GM12892 (cell line): ENCODE data around the gene NDUFA1. TPM values are rescaled to one million over a fixed set of nuclear protein-coding genes. Genes with fewer than 3 reads are reported as not detected.
"Not testable (repeated sequence)": the region's sequence is repeated elsewhere in the genome, so short reads cannot be mapped to it uniquely, and the experiment has no call there.

Experiments used
- DNase-seq: peaks from one replicate; pipeline ENCODE4 v3.0.0; 2011; ENCODE audit not compliant: insufficient read length
- FAIRE-seq: peaks from 2 replicates; lab custom pipeline; 2011; peaks lifted over from hg19 to GRCh38; lab: Jason Lieb, UNC
- POLR2A ChIP-seq: IDR thresholded peaks from 2 replicates; pipeline ENCODE4 v1.6.1; 2011; ENCODE audit warnings: low read depth, low read length, control low read depth
- POLR2AphosphoS5 ChIP-seq: IDR thresholded peaks from 2 replicates; pipeline ENCODE4 v1.6.1; 2011; ENCODE audit warnings: low read depth, low read length, control low read depth
- TAF1 ChIP-seq: IDR thresholded peaks from 2 replicates; pipeline ENCODE4 v1.6.1; 2011; ENCODE audit warnings: low read depth, mild to moderate bottlenecking, control low read depth, low read length, borderline replicate concordance
- polyA plus RNA-seq: library from polyadenylated mRNA; unstranded; fragments of >200 nt; gene quantifications from one replicate; pipeline ENCODE4 v1.2.1, GENCODE V29; 2012; ENCODE audit warnings: missing spikeins, inconsistent platforms; ENCODE audit not compliant: missing spikeins

The NDUFA1 gene
- polyA plus RNA-seq, result 298 TPM

GRCh38 chrX:119871599-119872395 lies at the start of gene NDUFA1, which contains the start of gene RNF113A:
NDUFA1 (plus strand) TSS chrX:119871832; CDS start chrX:119871912, 80 bp downstream.
RNF113A (minus strand) TSS chrX:119871733; CDS start chrX:119871613, 120 bp downstream.
- peak; percentile 85 for TF ChIP-seq POLR2AphosphoS5
- TF ChIP-seq TAF1, result peak; percentile 80
- TF ChIP-seq POLR2A, result peak; percentile 87
- peak; percentile 92 for FAIRE-seq
- DNase-seq, result peak; percentile 68

GRCh38 chrX:119824221-119824620 lies 47.4 kb upstream of the NDUFA1 start:
- DNase-seq, result not testable (repeated sequence)
- peak; percentile 77 for FAIRE-seq

- TF ChIP-seq POLR2A (no peak), TAF1 (no peak), POLR2AphosphoS5 (no peak)
- no peak for DNase-seq
- FAIRE-seq, result peak; percentile 76
Measured at GRCh38 chrX:119826399-119826959, 45.2 kb upstream of the NDUFA1 start.

- TF ChIP-seq POLR2A (no peak), TAF1 (no peak), POLR2AphosphoS5 (no peak)
- FAIRE-seq (no peak), DNase-seq (no peak)
Measured at GRCh38 chrX:119828446-119828845, 43.2 kb upstream of the NDUFA1 start.

GRCh38 chrX:119833905-119834304 lies 37.7 kb upstream of the NDUFA1 start:
- DNase-seq (no peak), FAIRE-seq (no peak)
- no peak for TF ChIP-seq TAF1
- TF ChIP-seq POLR2AphosphoS5, result no peak
- no peak for TF ChIP-seq POLR2A

- DNase-seq, result peak; percentile 77
Measured at GRCh38 chrX:119852382-119853353, 19.0 kb upstream of the NDUFA1 start, which contains the start of gene UPF3B. UPF3B (minus strand) TSS chrX:119852963; CDS start chrX:119852928, 35 bp downstream.

GRCh38 chrX:119853444-119853843 lies 18.2 kb upstream of the NDUFA1 start:
- TF ChIP-seq POLR2A (no peak), POLR2AphosphoS5 (no peak), TAF1 (no peak)
- FAIRE-seq, result no peak
- DNase-seq, result no peak

More at GRCh38 chrX:119852382-119853353, 19.0 kb upstream of the NDUFA1 start, which contains the start of gene UPF3B:
- TF ChIP-seq POLR2AphosphoS5, result 0 out of 2 replicates have a peak, but pooled peaks have one; percentile 31
- peak; percentile 64; the same call in 1 of the 2 replicates for TF ChIP-seq POLR2A
- peak; percentile 37; the same call in 1 of the 2 replicates for TF ChIP-seq TAF1
- peak; percentile 82 for FAIRE-seq

- DNase-seq, result no peak
- TF ChIP-seq POLR2A (no peak), TAF1 (0 out of 2 replicates have a peak, but pooled peaks have one; percentile 17)
- peak; percentile 66 for FAIRE-seq
Measured at GRCh38 chrX:119870626-119871131, 953 bp upstream of the NDUFA1 start.

GRCh38 chrX:119871245-119871598 lies 410 bp upstream of the NDUFA1 start:
- TF ChIP-seq TAF1 (no peak), POLR2A (no peak), POLR2AphosphoS5 (no peak)
- no peak for FAIRE-seq

GRCh38 chrX:119878740-119879139 lies 7.1 kb downstream of the NDUFA1 start:
- no peak for TF ChIP-seq POLR2AphosphoS5
- TF ChIP-seq TAF1, result no peak
- no peak for TF ChIP-seq POLR2A
- DNase-seq, result no peak

More at GRCh38 chrX:119871245-119871598, 410 bp upstream of the NDUFA1 start:
- DNase-seq, result no peak

More at GRCh38 chrX:119878740-119879139, 7.1 kb downstream of the NDUFA1 start:
- no peak for FAIRE-seq
